HG03460 (cell line): ENCODE data around the gene LRRC15.

Experiments used
- ATAC-seq: cut with Tn5 transposase; IDR thresholded peaks from one replicate; pipeline ENCODE4 v1.9.1; 2021; ENCODE audit not compliant: unreplicated experiment

LRRC15 gene

GRCh38 chr3:194305356-194306108, 64.0 kb downstream of the LRRC15 start:
- ATAC-seq, result no peak
